ENCODE measurements around the gene DHCR24. TPM values are rescaled to one million over a fixed set of nuclear protein-coding genes. Genes with fewer than 3 reads are reported as not detected.
A peak's percentile ranks its signal among the peaks of the same experiment; 100 is the strongest.

Gene DHCR24
- total and polyA plus RNA-seq, 2 of the 13 experiments (the other 11 are each of a cell fraction or from before 2014, with no cell fraction given): 374 to 448 TPM

DNA sequence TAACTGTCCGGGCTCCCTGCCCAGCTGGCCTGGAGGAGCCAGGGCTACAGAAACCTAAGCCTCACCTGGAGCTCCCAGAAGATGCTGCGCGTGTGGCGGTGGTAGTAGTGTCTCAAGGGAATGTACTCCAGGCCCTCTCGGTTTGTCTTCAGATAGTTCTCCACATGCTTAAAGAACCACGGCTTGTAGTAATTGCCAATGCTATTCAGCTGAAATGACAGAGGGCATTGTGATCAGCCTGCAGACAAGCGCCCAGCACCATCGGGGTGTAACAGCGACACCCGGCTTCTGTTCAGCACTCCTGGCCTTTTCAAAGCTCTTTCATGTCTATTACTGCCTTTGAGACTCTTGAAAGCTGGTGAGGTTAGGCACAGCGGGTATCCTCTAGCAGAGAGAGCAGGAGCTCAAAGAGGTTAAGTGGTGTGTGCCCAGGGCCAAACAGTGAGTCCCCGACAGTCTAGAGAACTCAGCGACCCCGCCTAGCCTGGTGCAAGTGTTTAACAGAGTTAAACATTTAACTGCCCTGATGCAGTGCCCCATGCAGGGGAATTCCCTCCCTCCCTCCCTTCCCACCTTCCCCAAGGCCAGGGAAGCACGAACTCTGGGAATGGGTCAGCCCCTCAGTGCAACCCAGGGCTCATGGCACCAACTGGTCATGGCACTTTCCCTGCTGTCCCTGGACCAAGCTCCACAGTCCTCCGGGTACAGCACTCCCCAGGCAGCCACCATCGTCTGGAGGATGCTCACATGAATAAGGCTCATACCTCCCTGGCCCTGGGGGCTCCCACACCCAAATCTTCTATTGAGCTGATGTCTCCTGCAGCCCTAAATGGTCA, 21.5 kb downstream of the DHCR24 start (continued):
- TF ChIP-seq, protein P1, sequence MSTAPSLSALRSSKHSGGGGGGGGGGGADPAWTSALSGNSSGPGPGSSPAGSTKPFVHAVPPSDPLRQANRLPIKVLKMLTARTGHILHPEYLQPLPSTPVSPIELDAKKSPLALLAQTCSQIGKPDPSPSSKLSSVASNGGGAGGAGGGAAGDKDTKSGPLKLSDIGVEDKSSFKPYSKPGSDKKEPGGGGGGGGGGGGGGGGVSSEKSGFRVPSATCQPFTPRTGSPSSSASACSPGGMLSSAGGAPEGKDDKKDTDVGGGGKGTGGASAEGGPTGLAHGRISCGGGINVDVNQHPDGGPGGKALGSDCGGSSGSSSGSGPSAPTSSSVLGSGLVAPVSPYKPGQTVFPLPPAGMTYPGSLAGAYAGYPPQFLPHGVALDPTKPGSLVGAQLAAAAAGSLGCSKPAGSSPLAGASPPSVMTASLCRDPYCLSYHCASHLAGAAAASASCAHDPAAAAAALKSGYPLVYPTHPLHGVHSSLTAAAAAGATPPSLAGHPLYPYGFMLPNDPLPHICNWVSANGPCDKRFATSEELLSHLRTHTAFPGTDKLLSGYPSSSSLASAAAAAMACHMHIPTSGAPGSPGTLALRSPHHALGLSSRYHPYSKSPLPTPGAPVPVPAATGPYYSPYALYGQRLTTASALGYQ (CRISPR knock-in tag; IDR thresholded peaks at IDR 0.05): peak; percentile 43; the same call in 1 of the 2 replicates
- TF ChIP-seq ASH2L (IDR thresholded peaks at IDR 0.05; ENCODE audit: insufficient read length, low read depth, low read length) (no peak), HOXA3 (CRISPR knock-in tag; IDR thresholded peaks at IDR 0.05) (peak; percentile 64; the same call in 1 of the 2 replicates), MXI1 (IDR thresholded peaks at IDR 0.05; ENCODE audit: borderline replicate concordance, low read depth, low read length) (peak; percentile 21; the same call in 1 of the 3 replicates), CCAR2 (optimal IDR thresholded peaks at IDR 0.05; ENCODE audit: low read depth, low read length) (no peak), ZFP62 (CRISPR knock-in tag; IDR thresholded peaks at IDR 0.05) (no peak), ATF1 (CRISPR knock-in tag; IDR thresholded peaks at IDR 0.05) (no peak), ZNF296 (CRISPR knock-in tag; conservative IDR thresholded peaks at IDR 0.05) (no peak), ZNF790 (CRISPR knock-in tag; IDR thresholded peaks at IDR 0.05; ENCODE audit: borderline replicate concordance) (no peak), HOXA7 (CRISPR knock-in tag; IDR thresholded peaks at IDR 0.05) (no peak), ZNF780A (CRISPR knock-in tag; IDR thresholded peaks at IDR 0.05) (no peak), ZNF776 (CRISPR knock-in tag; IDR thresholded peaks at IDR 0.05) (no peak), ISX (CRISPR knock-in tag; conservative IDR thresholded peaks at IDR 0.05) (no peak), MAFK (conservative IDR thresholded peaks at IDR 0.05 in 1 of 2, IDR thresholded peaks at IDR 0.05 in 1 of 2; ENCODE audit: low read length in 2 of 2) (no peak), ZSCAN22 (CRISPR knock-in tag; IDR thresholded peaks at IDR 0.05) (no peak), HES4 (CRISPR knock-in tag; IDR thresholded peaks at IDR 0.05; ENCODE audit: borderline replicate concordance) (no peak), ZNF282 (IDR thresholded peaks at IDR 0.05; ENCODE audit: partially characterized antibody) (no peak), ZNF12 (CRISPR knock-in tag; IDR thresholded peaks at IDR 0.05) (peak; percentile 35; the same call in 1 of the 2 replicates), ZBTB7A (CRISPR knock-in tag; IDR thresholded peaks at IDR 0.05) (no peak), KDM6A (CRISPR knock-in tag; IDR thresholded peaks at IDR 0.05; ENCODE audit: low read depth) (0 out of 2 replicates have a peak, but pooled peaks have one; percentile 56), SATB2 (CRISPR knock-in tag; IDR thresholded peaks at IDR 0.05) (0 out of 2 replicates have a peak, but pooled peaks have one; percentile 35), TRIM24 (CRISPR knock-in tag; IDR thresholded peaks at IDR 0.05) (no peak), MEIS1 (CRISPR knock-in tag; IDR thresholded peaks at IDR 0.05; ENCODE audit: borderline replicate concordance) (no peak), PCBP1 (IDR thresholded peaks at IDR 0.05; ENCODE audit: borderline replicate concordance, low read depth, low read length) (no peak), SRF (IDR thresholded peaks at IDR 0.05; ENCODE audit: low read depth, low read length) (no peak), KAT8 (CRISPR knock-in tag; IDR thresholded peaks at IDR 0.05) (peak; percentile 46; the same call in 1 of the 2 replicates), ZFP37 (CRISPR knock-in tag; IDR thresholded peaks at IDR 0.05; ENCODE audit: borderline replicate concordance) (peak; percentile 34), REPIN1 (CRISPR knock-in tag; IDR thresholded peaks at IDR 0.05; ENCODE audit: borderline replicate concordance, low read depth) (peak; percentile 84; the same call in 1 of the 2 replicates), SCMH1 (CRISPR knock-in tag; IDR thresholded peaks at IDR 0.05; ENCODE audit: borderline replicate concordance) (no peak)
- TF ChIP-seq, protein P2, sequence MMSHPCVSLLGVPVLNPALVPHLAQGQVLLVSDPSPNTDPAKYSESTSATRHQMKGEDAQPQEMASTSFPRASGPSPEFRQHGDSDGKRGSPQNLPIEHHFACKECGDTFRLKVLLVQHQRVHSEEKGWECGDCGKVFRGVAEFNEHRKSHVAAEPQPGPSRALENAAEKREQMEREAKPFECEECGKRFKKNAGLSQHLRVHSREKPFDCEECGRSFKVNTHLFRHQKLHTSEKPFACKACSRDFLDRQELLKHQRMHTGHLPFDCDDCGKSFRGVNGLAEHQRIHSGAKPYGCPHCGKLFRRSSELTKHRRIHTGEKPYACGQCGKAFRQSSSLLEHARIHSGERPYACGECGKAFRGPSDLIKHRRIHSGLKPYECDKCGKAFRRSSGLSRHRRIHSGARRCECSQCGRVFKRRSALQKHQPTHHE (CRISPR knock-in tag; IDR thresholded peaks at IDR 0.05; ENCODE audit: borderline replicate concordance): no peak; the same call in 1 of the 2 replicates

All from HepG2 (cell line).